Glutamatergic neuron (in vitro differentiated cells): ENCODE data around the gene LRRC61. TPM values are rescaled to one million over a fixed set of nuclear protein-coding genes. Genes with fewer than 3 reads are reported as not detected.
"Not testable (repeated sequence)": the region's sequence is repeated elsewhere in the genome, so short reads cannot be mapped to it uniquely, and the experiment has no call there.

Source experiments
- DNase-seq: peaks from one replicate; pipeline ENCODE4 v3.0.0; 2022
- H3K27ac Mint-ChIP-seq: one replicate; pipeline ENCODE4 v1.8.0; 2020; ENCODE audit warnings: mild to moderate bottlenecking, mixed read lengths, inconsistent platforms; ENCODE audit not compliant: unreplicated experiment
- H3K27me3 Mint-ChIP-seq: one replicate; pipeline ENCODE4 v1.8.0; 2020; ENCODE audit warnings: mild to moderate bottlenecking, moderate library complexity, mixed read lengths, inconsistent platforms; ENCODE audit not compliant: unreplicated experiment
- H3K36me3 Mint-ChIP-seq: one replicate; pipeline ENCODE4 v1.8.0; 2020; ENCODE audit warnings: mild to moderate bottlenecking, mixed read lengths, inconsistent platforms; ENCODE audit not compliant: unreplicated experiment
- H3K4me1 Mint-ChIP-seq: one replicate; pipeline ENCODE4 v1.8.0; 2020; ENCODE audit warnings: mild to moderate bottlenecking, low read depth, mixed read lengths, inconsistent platforms; ENCODE audit not compliant: unreplicated experiment
- H3K4me3 Mint-ChIP-seq: one replicate; pipeline ENCODE4 v1.8.0; 2020; ENCODE audit warnings: mild to moderate bottlenecking, mixed read lengths, inconsistent platforms; ENCODE audit not compliant: unreplicated experiment
- H3K9me3 Mint-ChIP-seq: one replicate; pipeline ENCODE4 v1.8.0; 2020; ENCODE audit warnings: mild to moderate bottlenecking, moderate library complexity, mixed read lengths, inconsistent platforms; ENCODE audit not compliant: unreplicated experiment
- total RNA-seq: library from RNA; stranded (reverse); fragmentation: NEBNext Ultra II Directional; extraction: Animal tissue kit (Norgen Biotek cat#: 25700); gene quantifications from one replicate; pipeline ENCODE4 v1.2.1, GENCODE V29; 2021; ENCODE audit not compliant: unreplicated experiment
- TF ChIP-seq, protein P1 (sequence below): fragments of 200-600 bp; sonication (generic); IDR thresholded peaks from one replicate; pipeline ENCODE4 v1.5.0; 2021; ENCODE audit not compliant: partially characterized antibody, unreplicated experiment

The LRRC61 gene
- total RNA-seq, 1 donor from 2014 or later, result 10.2 TPM

DNA sequence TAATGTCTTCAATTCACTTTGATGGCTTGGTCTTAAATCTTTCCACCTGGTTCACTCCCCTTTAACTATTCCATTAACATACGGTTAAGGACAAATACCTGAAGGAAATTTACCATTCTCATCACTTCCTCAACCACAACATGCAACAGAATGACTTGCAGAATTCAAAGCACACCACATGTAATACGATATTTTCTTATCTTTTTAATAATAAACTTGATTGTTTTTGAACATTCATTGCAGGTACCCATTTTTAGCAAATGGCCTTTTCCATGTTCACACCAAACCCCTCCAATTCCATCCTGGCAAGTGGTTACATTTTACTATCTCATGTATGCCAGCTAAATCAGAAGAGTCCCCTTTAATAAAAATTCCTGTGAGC, 17.3 kb upstream of the LRRC61 start:
- not testable (repeated sequence) for H3K27ac Mint-ChIP-seq, H3K4me3 Mint-ChIP-seq, DNase-seq, H3K27me3 Mint-ChIP-seq, H3K4me1 Mint-ChIP-seq, H3K9me3 Mint-ChIP-seq
- peaks cover 12% of the 10 kb centered on the region for H3K36me3 Mint-ChIP-seq

DNA sequence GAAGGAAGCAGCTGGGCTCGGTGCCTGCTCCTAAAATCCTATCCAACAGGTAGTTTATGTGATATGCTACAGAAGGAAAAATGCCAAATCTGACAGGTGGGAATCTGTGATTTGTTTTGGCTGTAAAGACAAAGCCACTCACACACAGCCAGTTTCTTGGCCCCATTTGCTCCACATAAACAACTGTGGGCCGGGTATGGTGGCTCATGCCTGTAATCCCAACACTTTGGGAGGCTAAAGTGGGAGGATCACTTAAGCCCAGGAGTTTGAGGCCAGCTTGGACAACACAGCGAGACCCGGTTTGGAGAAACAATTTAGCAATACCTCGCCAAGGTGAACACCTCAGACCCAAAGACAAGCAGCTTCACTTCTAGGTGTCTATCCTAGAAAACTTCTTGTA, 16.8 kb upstream of the LRRC61 start:
- not testable (repeated sequence) for DNase-seq, H3K4me1 Mint-ChIP-seq, H3K9me3 Mint-ChIP-seq, H3K4me3 Mint-ChIP-seq, H3K27me3 Mint-ChIP-seq, H3K27ac Mint-ChIP-seq
- peaks cover 12% of the 10 kb centered on the region for H3K36me3 Mint-ChIP-seq

DNA sequence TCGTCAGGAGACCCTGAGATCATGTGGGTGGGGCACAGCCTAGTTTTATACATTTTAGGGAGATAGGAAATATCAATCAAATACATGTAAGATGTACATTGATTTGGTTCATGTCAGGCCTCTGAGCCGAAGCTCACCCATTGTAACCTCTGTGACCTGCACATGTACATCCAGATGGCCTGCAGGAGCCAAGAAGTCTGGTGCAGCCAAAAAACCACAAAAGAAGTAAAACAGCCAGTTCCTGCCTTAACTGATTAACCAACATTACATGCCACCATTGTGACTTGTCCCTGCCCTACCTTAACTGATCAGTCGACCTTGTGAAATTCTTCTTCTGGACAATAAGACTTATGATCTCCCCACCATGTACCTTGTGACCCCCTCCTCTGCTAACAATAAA, 16.0 kb upstream of the LRRC61 start:
- H3K27me3 Mint-ChIP-seq, result no peaks in the 10 kb centered on the region
- no peak overlapping the region for H3K27ac Mint-ChIP-seq
- H3K9me3 Mint-ChIP-seq, result no peaks in the 10 kb centered on the region
- TF ChIP-seq, protein P1, sequence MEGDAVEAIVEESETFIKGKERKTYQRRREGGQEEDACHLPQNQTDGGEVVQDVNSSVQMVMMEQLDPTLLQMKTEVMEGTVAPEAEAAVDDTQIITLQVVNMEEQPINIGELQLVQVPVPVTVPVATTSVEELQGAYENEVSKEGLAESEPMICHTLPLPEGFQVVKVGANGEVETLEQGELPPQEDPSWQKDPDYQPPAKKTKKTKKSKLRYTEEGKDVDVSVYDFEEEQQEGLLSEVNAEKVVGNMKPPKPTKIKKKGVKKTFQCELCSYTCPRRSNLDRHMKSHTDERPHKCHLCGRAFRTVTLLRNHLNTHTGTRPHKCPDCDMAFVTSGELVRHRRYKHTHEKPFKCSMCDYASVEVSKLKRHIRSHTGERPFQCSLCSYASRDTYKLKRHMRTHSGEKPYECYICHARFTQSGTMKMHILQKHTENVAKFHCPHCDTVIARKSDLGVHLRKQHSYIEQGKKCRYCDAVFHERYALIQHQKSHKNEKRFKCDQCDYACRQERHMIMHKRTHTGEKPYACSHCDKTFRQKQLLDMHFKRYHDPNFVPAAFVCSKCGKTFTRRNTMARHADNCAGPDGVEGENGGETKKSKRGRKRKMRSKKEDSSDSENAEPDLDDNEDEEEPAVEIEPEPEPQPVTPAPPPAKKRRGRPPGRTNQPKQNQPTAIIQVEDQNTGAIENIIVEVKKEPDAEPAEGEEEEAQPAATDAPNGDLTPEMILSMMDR, result no peak
- DNase-seq, result no peak
- no peak overlapping the region for H3K4me3 Mint-ChIP-seq
- H3K4me1 Mint-ChIP-seq, result no peaks in the 10 kb centered on the region
- H3K36me3 Mint-ChIP-seq, result peaks cover 12% of the 10 kb centered on the region

DNA sequence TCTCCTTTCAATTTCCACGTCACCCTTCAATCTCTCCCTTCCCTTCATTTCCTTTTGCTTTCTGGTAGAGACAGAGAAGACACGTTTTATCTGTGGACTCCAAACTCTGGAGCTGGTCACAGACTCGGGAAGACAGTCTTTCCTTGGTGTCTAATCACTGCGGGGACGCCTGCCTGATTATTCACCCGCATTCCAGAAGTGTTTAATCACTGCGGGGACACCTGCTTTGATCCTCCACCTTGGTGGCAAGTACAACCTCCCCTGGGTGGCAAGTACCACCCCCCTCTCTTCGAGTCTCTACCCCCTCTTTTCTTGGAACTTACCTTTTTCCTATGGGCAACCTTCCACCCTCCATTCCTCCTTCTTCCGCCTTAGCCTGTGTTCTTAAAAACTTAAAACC, 15.3 kb upstream of the LRRC61 start:
- Mint-ChIP-seq H3K27me3 (no peaks in the 10 kb centered on the region), H3K4me1 (no peaks in the 10 kb centered on the region), H3K36me3 (peaks cover 12% of the 10 kb centered on the region), H3K27ac (no peak overlapping the region), H3K4me3 (no peak overlapping the region), H3K9me3 (no peaks in the 10 kb centered on the region)
- no peak for DNase-seq
- TF ChIP-seq, protein P1, result no peak

DNA sequence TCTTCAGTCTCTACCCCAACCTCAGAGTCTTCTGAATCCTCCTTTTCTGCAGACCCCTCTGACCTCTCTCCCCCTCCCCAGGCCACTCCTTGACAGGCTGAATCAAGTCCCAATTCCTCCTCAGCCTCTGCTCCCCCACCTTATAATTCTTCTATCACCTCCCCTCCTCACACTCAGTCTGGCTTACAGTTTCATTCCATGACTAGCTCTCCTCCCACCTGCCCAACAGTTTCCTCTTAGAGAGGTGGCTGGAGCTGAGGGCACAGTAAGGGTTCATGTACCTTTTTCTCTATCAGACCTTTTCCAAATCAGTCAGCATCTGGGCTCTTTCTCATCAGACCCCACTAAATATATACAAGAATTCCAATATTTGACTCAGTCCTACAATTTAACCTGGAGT, 14.6 kb upstream of the LRRC61 start:
- H3K9me3 Mint-ChIP-seq, result no peaks in the 10 kb centered on the region
- TF ChIP-seq, protein P1, result no peak
- H3K4me3 Mint-ChIP-seq, result no peak overlapping the region
- no peak overlapping the region for H3K27ac Mint-ChIP-seq
- DNase-seq, result no peak
- H3K36me3 Mint-ChIP-seq, result peaks cover 12% of the 10 kb centered on the region
- H3K4me1 Mint-ChIP-seq, result no peaks in the 10 kb centered on the region
- H3K27me3 Mint-ChIP-seq, result no peaks in the 10 kb centered on the region

DNA sequence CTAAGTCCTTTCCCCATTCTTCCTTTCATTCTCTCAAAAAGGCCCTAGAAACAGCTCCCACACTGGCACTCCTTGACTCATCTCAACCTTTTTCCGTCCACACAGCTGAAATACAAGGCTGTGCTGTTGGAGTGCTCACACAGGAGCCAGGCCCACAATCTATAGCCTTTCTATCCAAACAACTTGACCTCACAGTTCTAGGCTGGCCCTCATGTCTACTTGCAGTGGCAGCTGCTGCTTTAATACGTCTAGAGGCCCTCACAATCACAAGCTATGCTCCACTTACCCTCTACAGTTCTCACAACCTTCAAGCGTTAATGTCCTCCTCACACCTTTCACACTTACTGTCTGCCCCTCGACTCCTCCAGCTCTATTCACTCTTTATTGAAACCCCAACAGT, 12.0 kb upstream of the LRRC61 start:
- DNase-seq, result no peak

More for the DNA sequence above, 12.0 kb upstream of the LRRC61 start:
- Mint-ChIP-seq H3K4me1 (no peaks in the 10 kb centered on the region), H3K36me3 (peaks cover 12% of the 10 kb centered on the region), H3K4me3 (no peak overlapping the region), H3K27me3 (no peaks in the 10 kb centered on the region), H3K9me3 (peaks cover 2% of the 10 kb centered on the region), H3K27ac (no peak overlapping the region)
- TF ChIP-seq, protein P1, result no peak
